HepG2 (cell line): Measurements from ENCODE around the gene MGLL. TPM values are rescaled to one million over a fixed set of nuclear protein-coding genes. Genes with fewer than 3 reads are reported as not detected.

ENCODE experiments used
- ATAC-seq: fragments of 200-7000 bp; cut with Tn5 transposase; 3 replicates; pipeline ENCODE4 v1.9.1; 2020; ENCODE audit warnings: mild to moderate bottlenecking, moderate library complexity
- BruUV-seq: library from RNA; stranded (reverse); fragments of 400-500 nt; replicated peaks from 2 replicates; lab custom pipeline; 2021; lab: Mats Ljungman, UMichigan
- CTCF ChIA-PET: fragments of 300-600 bp; formaldehyde crosslinking; extraction: SDS; loops from one replicate; lab custom pipeline; 2021; ENCODE audit warnings: low total read pairs, inconsistent platforms, low intra/inter-chr PET ratio; lab: Yijun Ruan, JAX
- POLR2A ChIA-PET: fragments of 350-600 bp; sonication (Branson Sonifier 250); formaldehyde crosslinking; loops from one replicate; lab custom pipeline; 2020; ENCODE audit warnings: antibody characterized with exemption, inconsistent platforms; lab: Yijun Ruan, JAX
- DNase-seq: peaks from one replicate; pipeline ENCODE4 v3.0.0-alpha.2; 2015; ENCODE audit warnings: low spot score
- FAIRE-seq: peaks from 3 replicates; lab custom pipeline; 2011; peaks lifted over from hg19 to GRCh38; lab: Jason Lieb, UNC
- H2AFZ ChIP-seq: one replicate; pipeline ENCODE4 v1.6.1; 2011; ENCODE audit warnings: low read length, inconsistent platforms
- H3K27ac ChIP-seq: fragments of 300-600 bp; 3 replicates; pipeline ENCODE4 v1.8.0; 2011; ENCODE audit warnings: mixed run types, mild to moderate bottlenecking, mixed read lengths, low read length, inconsistent platforms; ENCODE audit not compliant: insufficient read depth; ENCODE audit errors: extremely low read length
- H3K27me3 ChIP-seq, 2 experiments: fragments of 200-600 bp in 1 of 2; 2 replicates in 1 of 2; 3 replicates in 1 of 2; pipeline versions ENCODE4 v1.6.0 to v1.8.0; 2011; ENCODE audit warnings: low read length in 2 of 2, mild to moderate bottlenecking in 2 of 2, moderate library complexity in 2 of 2, inconsistent platforms in 1 of 2; ENCODE audit not compliant: insufficient read depth in 2 of 2, control insufficient read depth in 1 of 2
- H3K36me3 ChIP-seq, 2 experiments: fragments of 200-600 bp in 1 of 2; replicated peaks in 1 of 2; 2 replicates in 1 of 2; 3 replicates in 1 of 2; pipeline versions ENCODE4 v1.5.1 to v1.8.0; 2011; ENCODE audit warnings: low read length in 2 of 2, inconsistent platforms in 1 of 2; ENCODE audit not compliant: insufficient read depth in 2 of 2, control insufficient read depth in 1 of 2
- H3K4me1 ChIP-seq: 2 replicates; pipeline ENCODE4 v1.5.1; 2012; ENCODE audit warnings: low read length, inconsistent platforms; ENCODE audit not compliant: insufficient read depth
- H3K4me2 ChIP-seq: 2 replicates; pipeline ENCODE4 v1.6.0; 2011; ENCODE audit warnings: low read depth, low read length, inconsistent platforms
- H3K4me3 ChIP-seq, 3 experiments: fragments of 200-600 bp in 1 of 3; sonication (generic), shearing (Covaris generic) in 1 of 3; replicated peaks in 1 of 3; 2 replicates each; pipeline ENCODE4 v1.5.1; 2011 to 2016; ENCODE audit warnings: low read length in 3 of 3, inconsistent platforms in 2 of 3, low read depth in 2 of 3, mild to moderate bottlenecking in 2 of 3, control low read depth in 1 of 3, mixed read lengths in 1 of 3; ENCODE audit not compliant: insufficient read depth in 1 of 3
- H3K79me2 ChIP-seq: one replicate; pipeline ENCODE4 v1.6.1; 2011; ENCODE audit warnings: low read length, inconsistent platforms; ENCODE audit not compliant: insufficient read depth
- H3K9ac ChIP-seq: 2 replicates; pipeline ENCODE4 v1.6.0; 2011; ENCODE audit warnings: mild to moderate bottlenecking, low read depth, low read length, inconsistent platforms; ENCODE audit not compliant: insufficient read depth
- H3K9me3 ChIP-seq: 2 replicates; pipeline ENCODE4 v1.5.1; 2012; ENCODE audit warnings: mild to moderate bottlenecking, low read length
- H4K20me1 ChIP-seq: 2 replicates; pipeline ENCODE4 v1.6.0; 2011; ENCODE audit warnings: inconsistent platforms, mild to moderate bottlenecking, low read length, moderate library complexity; ENCODE audit not compliant: insufficient read depth
- ZBTB7A ChIP-seq: sonication (generic); formaldehyde crosslinking; IDR thresholded peaks from 2 replicates; pipeline ENCODE4 v1.8.0; 2022; ENCODE audit warnings: mild to moderate bottlenecking, missing genetic modification reagents
- ZNF770 ChIP-seq: sonication (generic); formaldehyde crosslinking; IDR thresholded peaks from 2 replicates; pipeline ENCODE4 v1.5.0; 2020; ENCODE audit warnings: mild to moderate bottlenecking, missing genetic modification reagents
- WGBS: methylation state at CpG from one replicate; pipeline ENCODE4 v1.1.6; 2017; ENCODE audit warnings: low lambda C conversion rate; 5-methylcytosine and 5-hydroxymethylcytosine counted together
- in situ Hi-C: cut with HindIII; loops from 2 replicates; pipeline ENCODE4 v1.10.0; 2017; ENCODE audit warnings: low pct_unique_long_range_greater_than_20kb; ENCODE audit not compliant: extremely low pct_ligation_motif_present
- intact Hi-C: fragments of 100-400 bp; cut with micrococcal nuclease; formaldehyde crosslinking; loops from one replicate; pipeline ENCODE4 v1.10.0; 2022; ENCODE audit not compliant: unreplicated experiment
- polyA plus RNA-seq, 8 experiments: library from polyadenylated mRNA; depleted of rRNA in 3 of 8; stranded (reverse) in 7 of 8; unstranded in 1 of 8; fragments of >200 nt; fragmentation: Illumina TruSeq in 4 of 8; extraction: Trizol in 4 of 8; gene quantifications; 2 replicates each; pipeline versions ENCODE4 v1.2.1 to v1.2.3, GENCODE V29; 2011 to 2016; ENCODE audit warnings: low read depth in 4 of 8, missing spikeins in 1 of 8, mixed read lengths in 1 of 8; ENCODE audit not compliant: insufficient read depth in 1 of 8
- total RNA-seq, 5 experiments: library from RNA; depleted of rRNA; stranded (reverse); fragments of >200 nt; fragmentation: Illumina TruSeq; extraction: Trizol; gene quantifications; 2 replicates each; pipeline ENCODE4 v1.2.3, GENCODE V29; 2016; ENCODE audit warnings: low read depth in 1 of 5

Gene MGLL
- total and polyA plus RNA-seq, 2 of the 13 experiments (the other 11 are each of a cell fraction or from before 2014, with no cell fraction given) = not detected

DNA sequence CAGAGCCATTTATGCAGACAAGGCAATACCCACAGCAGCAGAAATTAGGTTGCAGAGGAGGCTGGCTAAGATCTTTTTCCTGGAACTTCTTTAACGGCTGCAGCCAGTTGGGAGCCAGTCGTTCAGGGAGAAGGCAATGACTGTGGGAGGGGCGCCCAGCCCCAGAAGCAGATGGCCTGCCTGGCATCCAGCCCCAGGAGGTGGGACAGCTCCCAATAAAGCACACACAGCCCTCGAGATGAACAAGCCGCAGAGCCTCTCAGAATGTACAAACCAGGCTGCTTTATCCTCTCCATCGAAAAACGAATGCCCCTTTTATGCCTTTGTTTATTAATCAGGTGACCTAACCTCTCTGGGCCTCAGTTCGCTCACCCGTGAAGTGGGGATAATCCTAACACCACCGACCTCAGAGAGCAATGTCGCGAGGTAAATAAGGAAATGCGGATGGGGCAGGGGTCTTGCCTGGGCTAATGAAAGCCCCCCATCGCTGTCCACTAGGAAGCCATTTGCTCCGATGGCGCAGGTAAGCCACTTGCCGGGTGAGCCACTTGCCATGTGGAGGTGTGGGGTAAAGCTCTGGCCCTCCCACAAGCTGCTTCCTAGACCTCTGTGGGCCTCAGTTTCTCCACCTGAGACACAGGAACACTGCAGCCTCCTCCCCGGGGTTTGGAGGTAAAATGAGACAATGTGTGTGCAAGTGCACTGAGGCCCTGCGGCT lies 35.8 kb downstream of the MGLL start:
- CTCF ChIA-PET = no interaction called here
- H3K9me3 ChIP-seq = no peaks in the 10 kb centered on the region

More for the DNA sequence above, 35.8 kb downstream of the MGLL start:
- DNase-seq (no peak), ATAC-seq (no peak), FAIRE-seq (no peak)
- BruUV-seq = no TSS peak
- Histone ChIP-seq H3K4me3 (no peak overlapping the region), H3K27me3 (peaks cover 10 to 49% of the 10 kb centered on the region in 2 experiments; a peak in 4 of 5 replicates), H3K9ac (no peak overlapping the region), H3K27ac (no peak overlapping the region), H3K79me2 (no peaks in the 10 kb centered on the region), H2AFZ (no peak overlapping the region), H3K4me1 (no peaks in the 10 kb centered on the region), H3K4me2 (no peak overlapping the region), H3K36me3 (no peaks in the 10 kb centered on the region), H4K20me1 (no peaks in the 10 kb centered on the region)
- intact Hi-C loops (no loop called here), in situ Hi-C loops (no loop called here)
- 47% methylated on average over 11 of the region's 19 CpGs for whole genome bisulfite sequencing
- no peak for TF ChIP-seq ZBTB7A (CRISPR knock-in tag)
- TF ChIP-seq ZNF770 = no peak
- POLR2A ChIA-PET = no interaction called here
